GM18502 (cell line): ENCODE data around the gene CPSF3.
A peak's percentile ranks its signal among the peaks of the same experiment; 100 is the strongest.

Experiments used
- ATAC-seq: cut with Tn5 transposase; IDR thresholded peaks from one replicate; pipeline ENCODE4 v1.9.1; 2021; ENCODE audit warnings: mild to moderate bottlenecking; ENCODE audit not compliant: unreplicated experiment, poor library complexity

The CPSF3 gene

GRCh38 chr2:9461079-9461478 lies 37.6 kb downstream of the CPSF3 start:
- ATAC-seq = no peak

- ATAC-seq = no peak
Measured at GRCh38 chr2:9462313-9462712, 38.9 kb downstream of the CPSF3 start.

GRCh38 chr2:9462886-9463697 lies 39.6 kb downstream of the CPSF3 start:
- ATAC-seq = no peak

- no peak for ATAC-seq
Measured at GRCh38 chr2:9463698-9464034, 40.2 kb downstream of the CPSF3 start.

- no peak for ATAC-seq
Measured at GRCh38 chr2:9465170-9465569, 41.7 kb downstream of the CPSF3 start.

GRCh38 chr2:9466147-9466683 lies 42.8 kb downstream of the CPSF3 start:
- ATAC-seq = no peak

- no peak for ATAC-seq
Measured at GRCh38 chr2:9467687-9468086, 44.2 kb downstream of the CPSF3 start.

- ATAC-seq = no peak
Measured at GRCh38 chr2:9471206-9471605, 47.8 kb downstream of the CPSF3 start.

- ATAC-seq = no peak
Measured at GRCh38 chr2:9472511-9472910, 49.1 kb downstream of the CPSF3 start.

- ATAC-seq = no peak
Measured at GRCh38 chr2:9473308-9473984, 50.0 kb downstream of the CPSF3 start.

GRCh38 chr2:9473985-9474360 lies 50.5 kb downstream of the CPSF3 start:
- ATAC-seq = peak; percentile 13

GRCh38 chr2:9474361-9475057 lies 51.1 kb downstream of the CPSF3 start, which contains the start of gene IAH1:
Gene IAH1 (plus strand): TSS chr2:9474551. CDS start chr2:9474567, 16 bp downstream.
- ATAC-seq = peak; percentile 79

GRCh38 chr2:9477914-9478313 lies 54.5 kb downstream of the CPSF3 start:
- ATAC-seq = no peak

- no peak for ATAC-seq
Measured at GRCh38 chr2:9478526-9478925, 55.1 kb downstream of the CPSF3 start.

GRCh38 chr2:9480157-9480556 lies 56.7 kb downstream of the CPSF3 start:
- ATAC-seq = no peak

- no peak for ATAC-seq
Measured at GRCh38 chr2:9483107-9483506, 59.7 kb downstream of the CPSF3 start.

- no peak for ATAC-seq
Measured at GRCh38 chr2:9484533-9484932, 61.1 kb downstream of the CPSF3 start.

GRCh38 chr2:9488583-9489547 lies 65.4 kb downstream of the CPSF3 start:
- no peak for ATAC-seq

- ATAC-seq = no peak
Measured at GRCh38 chr2:9490789-9491188, 67.3 kb downstream of the CPSF3 start.

- no peak for ATAC-seq
Measured at GRCh38 chr2:9492927-9493326, 69.5 kb downstream of the CPSF3 start.
